ENCODE measurements around the gene TMOD2. TPM values are rescaled to one million over a fixed set of nuclear protein-coding genes. Genes with fewer than 3 reads are reported as not detected.

TMOD2 gene
- total and polyA plus RNA-seq, 2 experiments from 2014 or later = 3.0 to 5.9 TPM

DNA sequence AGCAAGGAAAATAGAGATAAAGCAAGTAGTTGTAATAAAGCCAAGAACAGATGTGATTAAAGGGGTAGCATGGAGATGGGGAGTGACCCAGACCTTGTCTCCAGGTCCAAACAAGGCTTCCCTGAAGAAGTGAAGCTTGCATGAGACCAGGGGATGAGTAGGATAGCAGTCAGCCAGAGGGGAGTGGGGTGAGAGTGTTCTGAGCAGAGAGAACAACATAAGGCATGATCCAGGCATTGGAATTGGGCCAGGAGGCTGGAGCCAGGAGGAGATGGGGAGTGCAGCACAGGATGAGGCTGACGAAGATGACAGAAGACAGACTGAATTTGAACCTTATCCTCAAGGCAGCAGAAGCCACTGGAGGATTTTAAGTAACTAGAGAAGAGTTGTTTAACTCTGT is 7.2 kb downstream of the TMOD2 start (continued):
- TF ChIP-seq, protein P1, sequence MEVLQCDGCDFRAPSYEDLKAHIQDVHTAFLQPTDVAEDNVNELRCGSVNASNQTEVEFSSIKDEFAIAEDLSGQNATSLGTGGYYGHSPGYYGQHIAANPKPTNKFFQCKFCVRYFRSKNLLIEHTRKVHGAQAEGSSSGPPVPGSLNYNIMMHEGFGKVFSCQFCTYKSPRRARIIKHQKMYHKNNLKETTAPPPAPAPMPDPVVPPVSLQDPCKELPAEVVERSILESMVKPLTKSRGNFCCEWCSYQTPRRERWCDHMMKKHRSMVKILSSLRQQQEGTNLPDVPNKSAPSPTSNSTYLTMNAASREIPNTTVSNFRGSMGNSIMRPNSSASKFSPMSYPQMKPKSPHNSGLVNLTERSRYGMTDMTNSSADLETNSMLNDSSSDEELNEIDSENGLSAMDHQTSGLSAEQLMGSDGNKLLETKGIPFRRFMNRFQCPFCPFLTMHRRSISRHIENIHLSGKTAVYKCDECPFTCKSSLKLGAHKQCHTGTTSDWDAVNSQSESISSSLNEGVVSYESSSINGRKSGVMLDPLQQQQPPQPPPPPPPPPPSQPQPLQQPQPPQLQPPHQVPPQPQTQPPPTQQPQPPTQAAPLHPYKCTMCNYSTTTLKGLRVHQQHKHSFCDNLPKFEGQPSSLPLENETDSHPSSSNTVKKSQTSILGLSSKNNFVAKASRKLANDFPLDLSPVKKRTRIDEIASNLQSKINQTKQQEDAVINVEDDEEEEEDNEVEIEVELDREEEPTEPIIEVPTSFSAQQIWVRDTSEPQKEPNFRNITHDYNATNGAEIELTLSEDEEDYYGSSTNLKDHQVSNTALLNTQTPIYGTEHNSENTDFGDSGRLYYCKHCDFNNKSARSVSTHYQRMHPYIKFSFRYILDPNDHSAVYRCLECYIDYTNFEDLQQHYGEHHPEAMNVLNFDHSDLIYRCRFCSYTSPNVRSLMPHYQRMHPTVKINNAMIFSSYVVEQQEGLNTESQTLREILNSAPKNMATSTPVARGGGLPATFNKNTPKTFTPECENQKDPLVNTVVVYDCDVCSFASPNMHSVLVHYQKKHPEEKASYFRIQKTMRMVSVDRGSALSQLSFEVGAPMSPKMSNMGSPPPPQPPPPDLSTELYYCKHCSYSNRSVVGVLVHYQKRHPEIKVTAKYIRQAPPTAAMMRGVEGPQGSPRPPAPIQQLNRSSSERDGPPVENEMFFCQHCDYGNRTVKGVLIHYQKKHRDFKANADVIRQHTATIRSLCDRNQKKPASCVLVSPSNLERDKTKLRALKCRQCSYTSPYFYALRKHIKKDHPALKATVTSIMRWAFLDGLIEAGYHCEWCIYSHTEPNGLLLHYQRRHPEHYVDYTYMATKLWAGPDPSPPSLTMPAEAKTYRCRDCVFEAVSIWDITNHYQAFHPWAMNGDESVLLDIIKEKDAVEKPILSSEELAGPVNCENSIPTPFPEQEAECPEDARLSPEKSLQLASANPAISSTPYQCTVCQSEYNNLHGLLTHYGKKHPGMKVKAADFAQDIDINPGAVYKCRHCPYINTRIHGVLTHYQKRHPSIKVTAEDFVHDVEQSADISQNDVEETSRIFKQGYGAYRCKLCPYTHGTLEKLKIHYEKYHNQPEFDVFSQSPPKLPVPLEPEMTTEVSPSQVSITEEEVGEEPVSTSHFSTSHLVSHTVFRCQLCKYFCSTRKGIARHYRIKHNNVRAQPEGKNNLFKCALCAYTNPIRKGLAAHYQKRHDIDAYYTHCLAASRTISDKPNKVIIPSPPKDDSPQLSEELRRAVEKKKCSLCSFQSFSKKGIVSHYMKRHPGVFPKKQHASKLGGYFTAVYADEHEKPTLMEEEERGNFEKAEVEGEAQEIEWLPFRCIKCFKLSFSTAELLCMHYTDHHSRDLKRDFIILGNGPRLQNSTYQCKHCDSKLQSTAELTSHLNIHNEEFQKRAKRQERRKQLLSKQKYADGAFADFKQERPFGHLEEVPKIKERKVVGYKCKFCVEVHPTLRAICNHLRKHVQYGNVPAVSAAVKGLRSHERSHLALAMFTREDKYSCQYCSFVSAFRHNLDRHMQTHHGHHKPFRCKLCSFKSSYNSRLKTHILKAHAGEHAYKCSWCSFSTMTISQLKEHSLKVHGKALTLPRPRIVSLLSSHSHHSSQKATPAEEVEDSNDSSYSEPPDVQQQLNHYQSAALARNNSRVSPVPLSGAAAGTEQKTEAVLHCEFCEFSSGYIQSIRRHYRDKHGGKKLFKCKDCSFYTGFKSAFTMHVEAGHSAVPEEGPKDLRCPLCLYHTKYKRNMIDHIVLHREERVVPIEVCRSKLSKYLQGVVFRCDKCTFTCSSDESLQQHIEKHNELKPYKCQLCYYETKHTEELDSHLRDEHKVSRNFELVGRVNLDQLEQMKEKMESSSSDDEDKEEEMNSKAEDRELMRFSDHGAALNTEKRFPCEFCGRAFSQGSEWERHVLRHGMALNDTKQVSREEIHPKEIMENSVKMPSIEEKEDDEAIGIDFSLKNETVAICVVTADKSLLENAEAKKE (CRISPR knock-in tag; IDR thresholded peaks at IDR 0.05) = no peak
- TF ChIP-seq EZH2 (IDR thresholded peaks at IDR 0.05; ENCODE audit: low read depth, unreplicated experiment) (no peak), EZH2phosphoT487 (IDR thresholded peaks at IDR 0.05; ENCODE audit: unreplicated experiment) (no peak), STAT1 (IDR thresholded peaks at IDR 0.05; ENCODE audit: unreplicated experiment) (no peak), NANOG (IDR thresholded peaks at IDR 0.05; ENCODE audit: borderline replicate concordance) (no peak)
- TF ChIP-seq, protein P2, sequence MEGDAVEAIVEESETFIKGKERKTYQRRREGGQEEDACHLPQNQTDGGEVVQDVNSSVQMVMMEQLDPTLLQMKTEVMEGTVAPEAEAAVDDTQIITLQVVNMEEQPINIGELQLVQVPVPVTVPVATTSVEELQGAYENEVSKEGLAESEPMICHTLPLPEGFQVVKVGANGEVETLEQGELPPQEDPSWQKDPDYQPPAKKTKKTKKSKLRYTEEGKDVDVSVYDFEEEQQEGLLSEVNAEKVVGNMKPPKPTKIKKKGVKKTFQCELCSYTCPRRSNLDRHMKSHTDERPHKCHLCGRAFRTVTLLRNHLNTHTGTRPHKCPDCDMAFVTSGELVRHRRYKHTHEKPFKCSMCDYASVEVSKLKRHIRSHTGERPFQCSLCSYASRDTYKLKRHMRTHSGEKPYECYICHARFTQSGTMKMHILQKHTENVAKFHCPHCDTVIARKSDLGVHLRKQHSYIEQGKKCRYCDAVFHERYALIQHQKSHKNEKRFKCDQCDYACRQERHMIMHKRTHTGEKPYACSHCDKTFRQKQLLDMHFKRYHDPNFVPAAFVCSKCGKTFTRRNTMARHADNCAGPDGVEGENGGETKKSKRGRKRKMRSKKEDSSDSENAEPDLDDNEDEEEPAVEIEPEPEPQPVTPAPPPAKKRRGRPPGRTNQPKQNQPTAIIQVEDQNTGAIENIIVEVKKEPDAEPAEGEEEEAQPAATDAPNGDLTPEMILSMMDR (conservative IDR thresholded peaks at IDR 0.05; ENCODE audit: low read depth in 2 of 2) = no peak

DNA sequence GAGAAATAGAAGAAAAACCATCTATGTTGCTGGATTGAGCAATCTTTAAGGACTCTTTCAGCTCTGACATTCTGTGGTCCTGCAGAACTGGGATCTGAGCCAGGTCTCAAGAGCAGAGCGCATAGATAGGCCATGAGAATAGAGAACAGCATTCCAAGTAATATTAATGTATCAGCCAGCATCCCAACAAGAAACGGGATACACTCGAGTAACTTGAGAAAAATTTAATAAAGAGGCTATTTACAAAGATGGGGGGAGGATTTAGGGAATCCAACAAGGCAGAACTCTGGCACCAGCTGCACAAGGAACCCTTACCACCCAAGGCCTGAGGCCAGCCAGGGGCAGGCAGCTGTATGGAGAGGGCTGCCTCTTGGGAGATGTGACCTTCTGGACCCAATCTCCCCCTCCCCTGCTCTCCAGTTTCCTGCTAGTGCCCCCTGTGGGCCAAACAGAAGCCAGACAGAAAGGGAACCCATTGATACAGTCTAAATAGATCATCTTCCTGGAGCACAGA is 8.2 kb downstream of the TMOD2 start:
- no peaks in the 10 kb centered on the region for H3K36me3 ChIP-seq (ENCODE audit: insufficient read depth)
- peak; percentile 74 for DNase-seq (ENCODE audit: low spot score)
- H2AFZ ChIP-seq = no peak overlapping the region
- Mint-ChIP-seq H3K9me3 (no peaks in the 10 kb centered on the region; the same call in 2 of the 3 replicates), H3K27me3 (ENCODE audit: insufficient read depth, low read depth, poor library complexity) (peaks cover 5% of the 10 kb centered on the region), H3K4me1 (peaks cover 3% of the 10 kb centered on the region; the same call in 2 of the 3 replicates), H3K27ac (no peak overlapping the region), H3K36me3 (ENCODE audit: low read depth) (no peaks in the 10 kb centered on the region; the same call in 2 of the 3 replicates), H3K4me3 (no peak overlapping the region)
- peaks cover 5% of the 10 kb centered on the region; the same call in 1 of the 2 replicates for H4K20me1 ChIP-seq (replicated peaks; ENCODE audit: insufficient read depth)
- H3K79me2 ChIP-seq (replicated peaks; ENCODE audit: insufficient read depth) = no peaks in the 10 kb centered on the region
- H3K27me3 ChIP-seq (ENCODE audit: insufficient read depth) = no peaks in the 10 kb centered on the region
- H3F3A ChIP-seq (replicated peaks; ENCODE audit: low read depth) = no peaks in the 10 kb centered on the region
- peak; percentile 95 for ATAC-seq
- H3K9me2 ChIP-seq (ENCODE audit: insufficient read depth) = no peaks in the 10 kb centered on the region
- no peaks in the 10 kb centered on the region for H3K4me1 ChIP-seq (ENCODE audit: insufficient read depth)
- no peak overlapping the region for H3K4me3 ChIP-seq
- H3K4me2 ChIP-seq = no peak overlapping the region
- no peak overlapping the region for H3K27ac ChIP-seq (ENCODE audit: low read depth)
- TF ChIP-seq EZH2 (IDR thresholded peaks at IDR 0.05; ENCODE audit: low read depth, unreplicated experiment) = no peak
- TF ChIP-seq STAT1 (IDR thresholded peaks at IDR 0.05; ENCODE audit: unreplicated experiment) = no peak
- TF ChIP-seq, protein P2 (conservative IDR thresholded peaks at IDR 0.05; ENCODE audit: low read depth in 2 of 2) = peak; percentile 68 to 77
- TF ChIP-seq CREB1 (CRISPR knock-in tag; IDR thresholded peaks at IDR 0.05; ENCODE audit: low read depth) = no peak
